Neutrophil (primary cell): ENCODE results near the gene GPR160.

ENCODE experiments used
- H3K27ac ChIP-seq: fragments of 200-600 bp; sonication (generic); 2 replicates; pipeline ENCODE4 v1.5.1; 2016; ENCODE audit warnings: mild to moderate bottlenecking, moderate library complexity
- H3K27me3 ChIP-seq: fragments of 200-600 bp; sonication (generic); 2 replicates; pipeline ENCODE4 v1.6.0; 2016; ENCODE audit warnings: mild to moderate bottlenecking
- H3K36me3 ChIP-seq: fragments of 200-600 bp; sonication (generic); 2 replicates; pipeline ENCODE4 v1.5.1; 2017
- H3K4me1 ChIP-seq, 2 experiments: fragments of 200-600 bp in 1 of 2; sonication (generic) in 1 of 2; 1 replicate in 1 of 2; 2 replicates in 1 of 2; pipeline versions ENCODE4 v1.5.1 to v1.6.1; 2013 to 2016; ENCODE audit warnings: low read depth in 1 of 2, low read length in 1 of 2, mild to moderate bottlenecking in 1 of 2, moderate library complexity in 1 of 2; ENCODE audit not compliant: control insufficient read depth in 1 of 2, insufficient read depth in 1 of 2
- H3K4me3 ChIP-seq, 2 experiments: fragments of 200-600 bp in 1 of 2; sonication (generic) in 1 of 2; 1 replicate in 1 of 2; 2 replicates in 1 of 2; pipeline ENCODE4 v1.5.1; 2013 to 2016; ENCODE audit warnings: low read depth in 1 of 2, low read length in 1 of 2, mild to moderate bottlenecking in 1 of 2, moderate library complexity in 1 of 2
- H3K9me3 ChIP-seq: fragments of 200-600 bp; sonication (generic); 2 replicates; pipeline ENCODE4 v1.5.1; 2016
- CTCF ChIP-seq: fragments of 200-600 bp; sonication (generic); IDR thresholded peaks from 2 replicates; pipeline ENCODE4 v1.5.1; 2016; ENCODE audit warnings: antibody characterized with exemption

Gene GPR160

GRCh38 chr3:170037463-170038433 is at the start of gene GPR160:
TSS of gene GPR160 (plus strand) at chr3:170037995. CDS start at chr3:170083973, 45,978 bp downstream.
- Histone ChIP-seq H3K36me3 (peaks cover 7% of the 10 kb centered on the region), H3K4me1 (peaks cover 56 to 62% of the 10 kb centered on the region in 2 experiments), H3K9me3 (no peaks in the 10 kb centered on the region), H3K27ac (peak within 1 kb of the TSS; percentile 95), H3K4me3 (peak within 1 kb of the TSS; percentile 86 to 97), H3K27me3 (no peaks in the 10 kb centered on the region)
- TF ChIP-seq CTCF = peak; percentile 93

- H3K27ac ChIP-seq = no peak overlapping the region
- H3K4me1 ChIP-seq = peaks cover 17 to 20% of the 10 kb centered on the region in 2 experiments
- peaks cover 47% of the 10 kb centered on the region for H3K36me3 ChIP-seq
- H3K4me3 ChIP-seq = no peak overlapping the region
- H3K27me3 ChIP-seq = no peaks in the 10 kb centered on the region
- no peak for TF ChIP-seq CTCF
- no peaks in the 10 kb centered on the region for H3K9me3 ChIP-seq
Measured at GRCh38 chr3:169990431-169990830, 47.4 kb upstream of the GPR160 start.

GRCh38 chr3:169992156-169992555 is 45.6 kb upstream of the GPR160 start:
- Histone ChIP-seq H3K27ac (peak overlapping the region; percentile 57), H3K36me3 (peaks cover 31% of the 10 kb centered on the region), H3K9me3 (no peaks in the 10 kb centered on the region), H3K27me3 (no peaks in the 10 kb centered on the region), H3K4me3 (no peak overlapping the region), H3K4me1 (peaks cover 28 to 32% of the 10 kb centered on the region in 2 experiments)
- TF ChIP-seq CTCF = no peak

GRCh38 chr3:169992781-169993180 is 45.0 kb upstream of the GPR160 start:
- Histone ChIP-seq H3K4me3 (no peak overlapping the region), H3K27me3 (no peaks in the 10 kb centered on the region), H3K4me1 (peaks cover 32 to 37% of the 10 kb centered on the region in 2 experiments), H3K9me3 (no peaks in the 10 kb centered on the region), H3K27ac (peak overlapping the region; percentile 57), H3K36me3 (peaks cover 25% of the 10 kb centered on the region)
- TF ChIP-seq CTCF = no peak

- peaks cover 15% of the 10 kb centered on the region for H3K36me3 ChIP-seq
- H3K27me3 ChIP-seq = no peaks in the 10 kb centered on the region
- H3K27ac ChIP-seq = peak overlapping the region; percentile 57
- peaks cover 42 to 47% of the 10 kb centered on the region in 2 experiments for H3K4me1 ChIP-seq
- no peak overlapping the region for H3K4me3 ChIP-seq
- H3K9me3 ChIP-seq = no peaks in the 10 kb centered on the region
- no peak for TF ChIP-seq CTCF
Measured at GRCh38 chr3:169993761-169994160, 44.0 kb upstream of the GPR160 start.
